ENCODE measurements around the gene C9.

The C9 gene

DNA sequence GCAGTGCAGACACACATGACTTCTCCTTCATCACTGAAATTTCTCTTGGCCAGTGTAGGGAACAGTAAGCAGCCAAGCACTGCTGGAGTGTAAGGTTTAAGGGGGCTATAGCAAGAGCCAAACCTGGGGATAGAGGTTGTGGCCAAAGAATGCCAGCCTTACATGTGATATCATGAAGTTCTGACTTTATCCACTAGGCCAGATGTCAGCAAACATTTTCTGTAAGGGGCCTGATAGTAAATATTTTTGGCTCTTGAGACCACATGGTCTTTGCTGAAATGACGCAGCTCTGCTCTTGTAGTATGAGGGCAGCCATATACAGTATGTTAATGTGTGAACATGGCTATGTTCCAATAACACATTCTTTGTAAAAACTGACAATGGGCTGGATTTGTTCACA is 115.2 kb downstream of the C9 start:
- TF ChIP-seq, protein P1, sequence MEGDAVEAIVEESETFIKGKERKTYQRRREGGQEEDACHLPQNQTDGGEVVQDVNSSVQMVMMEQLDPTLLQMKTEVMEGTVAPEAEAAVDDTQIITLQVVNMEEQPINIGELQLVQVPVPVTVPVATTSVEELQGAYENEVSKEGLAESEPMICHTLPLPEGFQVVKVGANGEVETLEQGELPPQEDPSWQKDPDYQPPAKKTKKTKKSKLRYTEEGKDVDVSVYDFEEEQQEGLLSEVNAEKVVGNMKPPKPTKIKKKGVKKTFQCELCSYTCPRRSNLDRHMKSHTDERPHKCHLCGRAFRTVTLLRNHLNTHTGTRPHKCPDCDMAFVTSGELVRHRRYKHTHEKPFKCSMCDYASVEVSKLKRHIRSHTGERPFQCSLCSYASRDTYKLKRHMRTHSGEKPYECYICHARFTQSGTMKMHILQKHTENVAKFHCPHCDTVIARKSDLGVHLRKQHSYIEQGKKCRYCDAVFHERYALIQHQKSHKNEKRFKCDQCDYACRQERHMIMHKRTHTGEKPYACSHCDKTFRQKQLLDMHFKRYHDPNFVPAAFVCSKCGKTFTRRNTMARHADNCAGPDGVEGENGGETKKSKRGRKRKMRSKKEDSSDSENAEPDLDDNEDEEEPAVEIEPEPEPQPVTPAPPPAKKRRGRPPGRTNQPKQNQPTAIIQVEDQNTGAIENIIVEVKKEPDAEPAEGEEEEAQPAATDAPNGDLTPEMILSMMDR (conservative IDR thresholded peaks at IDR 0.05; ENCODE audit: low read depth, low read length) = no peak

DNA sequence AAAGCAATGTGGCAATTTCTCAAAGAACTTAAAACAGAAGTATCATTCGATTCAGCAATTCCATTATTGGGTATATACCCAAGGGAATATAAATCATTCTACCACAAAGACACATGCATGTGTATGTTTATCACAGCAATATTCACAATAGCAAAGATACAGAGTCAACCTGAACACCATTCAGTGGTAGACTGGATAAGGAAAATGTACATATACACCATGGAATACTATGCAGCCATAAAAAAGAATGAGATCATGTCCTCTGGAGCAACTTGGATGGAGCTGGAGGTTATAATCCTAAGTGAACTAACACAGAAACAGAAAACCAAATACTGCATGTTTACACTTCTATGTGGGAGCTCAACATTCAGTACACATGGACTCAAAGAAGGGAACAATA is 123.5 kb downstream of the C9 start:
- no peaks in the 10 kb centered on the region for H3K27me3 ChIP-seq (ENCODE audit: insufficient read depth, low read depth)
- TF ChIP-seq, protein P1 (conservative IDR thresholded peaks at IDR 0.05; ENCODE audit: low read depth, low read length) = no peak
- no peaks in the 10 kb centered on the region for H4K20me1 ChIP-seq (ENCODE audit: insufficient read depth)
- H3K27ac ChIP-seq = no peak overlapping the region
- H3K4me3 ChIP-seq (IDR thresholded peaks at IDR 0.05; ENCODE audit: insufficient read depth, low read depth, low read length) = no peak overlapping the region
- no peaks in the 10 kb centered on the region for H3K4me1 ChIP-seq (ENCODE audit: low read depth, poor library complexity, severe bottlenecking)
- no peaks in the 10 kb centered on the region for H3K79me2 ChIP-seq (ENCODE audit: insufficient read depth, low read depth)
- no peaks in the 10 kb centered on the region for H3K36me3 ChIP-seq (ENCODE audit: insufficient read depth)
- no peak overlapping the region for H2AFZ ChIP-seq (ENCODE audit: low read depth)
- no peak overlapping the region for H3K4me2 ChIP-seq
- no peak overlapping the region for H3K9ac ChIP-seq

More for the DNA sequence above, 115.2 kb downstream of the C9 start:
- no peaks in the 10 kb centered on the region for H3K27me3 ChIP-seq (ENCODE audit: insufficient read depth, low read depth)
- no peaks in the 10 kb centered on the region for H3K36me3 ChIP-seq (ENCODE audit: insufficient read depth)
- no peak overlapping the region for H3K9ac ChIP-seq
- H4K20me1 ChIP-seq (ENCODE audit: insufficient read depth) = no peaks in the 10 kb centered on the region
- no peak overlapping the region for H3K27ac ChIP-seq
- no peak overlapping the region for H2AFZ ChIP-seq (ENCODE audit: low read depth)
- peaks cover under 1% of the 10 kb centered on the region for H3K4me1 ChIP-seq (ENCODE audit: low read depth, poor library complexity, severe bottlenecking)
- H3K4me3 ChIP-seq (IDR thresholded peaks at IDR 0.05; ENCODE audit: insufficient read depth, low read depth, low read length) = no peak overlapping the region
- H3K79me2 ChIP-seq (ENCODE audit: insufficient read depth, low read depth) = no peaks in the 10 kb centered on the region
- no peak overlapping the region for H3K4me2 ChIP-seq

DNA sequence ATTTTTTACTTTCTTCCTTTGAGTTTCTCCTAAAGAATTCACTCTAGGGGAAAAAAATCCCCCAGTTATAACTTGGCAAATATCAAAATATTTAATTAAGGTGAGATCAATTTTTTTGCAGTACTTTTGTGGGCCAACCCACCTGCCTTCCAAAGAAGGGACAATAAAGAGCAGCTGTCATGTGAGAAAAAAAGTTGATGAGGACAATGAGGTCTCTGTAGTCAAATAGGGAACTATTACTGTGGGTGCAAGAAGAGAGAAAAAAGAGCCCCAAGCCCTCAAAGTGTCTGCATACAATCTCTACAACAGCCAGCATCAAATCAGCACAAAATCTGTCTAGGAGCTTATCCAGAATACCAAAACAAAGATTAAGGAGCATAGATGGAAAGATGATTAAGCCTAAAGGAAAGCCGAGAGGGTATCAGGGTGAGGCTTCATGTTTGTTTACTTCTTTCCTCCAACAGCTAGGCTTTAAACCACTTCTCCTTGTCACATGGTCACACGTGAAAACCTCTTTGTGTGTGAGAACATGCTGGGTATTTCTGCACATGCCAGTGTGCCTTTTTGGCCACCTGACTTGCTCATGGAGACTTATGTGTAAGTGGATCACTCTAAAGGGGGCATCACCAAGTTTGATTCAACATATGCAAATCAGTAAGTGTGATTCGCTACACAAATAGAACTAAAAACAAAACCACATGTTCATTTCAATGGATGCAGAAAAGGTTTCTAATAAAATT is 125.8 kb downstream of the C9 start:
- H3K79me2 ChIP-seq (ENCODE audit: insufficient read depth, low read depth) = no peaks in the 10 kb centered on the region
- no peak overlapping the region for H3K27ac ChIP-seq
- H2AFZ ChIP-seq (ENCODE audit: low read depth) = no peak overlapping the region
- H3K9ac ChIP-seq = no peak overlapping the region
- no peaks in the 10 kb centered on the region for H4K20me1 ChIP-seq (ENCODE audit: insufficient read depth)
- H3K36me3 ChIP-seq (ENCODE audit: insufficient read depth) = no peaks in the 10 kb centered on the region
- TF ChIP-seq, protein P1 (conservative IDR thresholded peaks at IDR 0.05; ENCODE audit: low read depth, low read length) = no peak
- H3K27me3 ChIP-seq (ENCODE audit: insufficient read depth, low read depth) = no peaks in the 10 kb centered on the region
- no peak overlapping the region for H3K4me3 ChIP-seq (IDR thresholded peaks at IDR 0.05; ENCODE audit: insufficient read depth, low read depth, low read length)
- H3K4me2 ChIP-seq = no peak overlapping the region
- no peaks in the 10 kb centered on the region for H3K4me1 ChIP-seq (ENCODE audit: low read depth, poor library complexity, severe bottlenecking)

DNA sequence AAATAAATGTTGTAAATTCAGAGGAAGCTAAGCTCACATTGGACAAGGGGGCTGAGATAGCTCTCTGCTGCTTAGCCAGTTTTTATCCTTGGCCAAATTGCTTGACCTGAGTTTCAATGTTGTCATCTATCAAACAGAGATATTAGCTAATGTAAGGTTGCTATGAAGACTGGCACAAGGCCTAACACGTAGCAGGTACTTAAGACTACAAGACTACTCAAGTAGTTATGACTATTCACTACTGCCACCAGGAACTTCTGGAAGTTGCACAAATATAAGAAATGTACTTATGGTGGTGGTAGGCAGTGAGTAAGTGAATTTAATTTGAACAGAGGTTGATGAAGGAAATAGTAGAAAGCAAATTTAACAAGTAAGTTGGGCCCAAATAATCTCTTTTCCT is 127.6 kb downstream of the C9 start:
- no peak overlapping the region for H3K4me2 ChIP-seq
- no peaks in the 10 kb centered on the region for H3K27me3 ChIP-seq (ENCODE audit: insufficient read depth, low read depth)
- no peak overlapping the region for H3K4me3 ChIP-seq (IDR thresholded peaks at IDR 0.05; ENCODE audit: insufficient read depth, low read depth, low read length)
- no peaks in the 10 kb centered on the region for H3K79me2 ChIP-seq (ENCODE audit: insufficient read depth, low read depth)
- no peak overlapping the region for H3K27ac ChIP-seq
- no peak overlapping the region for H3K9ac ChIP-seq
- H3K36me3 ChIP-seq (ENCODE audit: insufficient read depth) = no peaks in the 10 kb centered on the region
- TF ChIP-seq, protein P1 (conservative IDR thresholded peaks at IDR 0.05; ENCODE audit: low read depth, low read length) = no peak
- H4K20me1 ChIP-seq (ENCODE audit: insufficient read depth) = no peaks in the 10 kb centered on the region
- H3K4me1 ChIP-seq (ENCODE audit: low read depth, poor library complexity, severe bottlenecking) = peaks cover 7% of the 10 kb centered on the region
- H2AFZ ChIP-seq (ENCODE audit: low read depth) = no peak overlapping the region
